Endodermal cell (in vitro differentiated cells): Measurements from ENCODE around the gene NR1D2. TPM values are rescaled to one million over a fixed set of nuclear protein-coding genes. Genes with fewer than 3 reads are reported as not detected.

Source experiments
- DNase-seq: peaks from one replicate; pipeline ENCODE4 v3.0.0-alpha.2; 2017
- H3K27ac ChIP-seq: 2 replicates; pipeline ENCODE4 v1.5.1; 2013; ENCODE audit warnings: mild to moderate bottlenecking, low read depth, low read length, moderate library complexity
- H3K27me3 ChIP-seq: 2 replicates; pipeline ENCODE4 v1.6.1; 2013; ENCODE audit warnings: mild to moderate bottlenecking, low read length, moderate library complexity; ENCODE audit not compliant: insufficient read depth, control insufficient read depth, poor library complexity, severe bottlenecking
- H3K36me3 ChIP-seq: 2 replicates; pipeline ENCODE4 v1.7.0; 2013; ENCODE audit warnings: mild to moderate bottlenecking, low read length, moderate library complexity; ENCODE audit not compliant: control insufficient read depth, insufficient read depth
- H3K4me1 ChIP-seq: one replicate; pipeline ENCODE4 v1.7.0; 2013; ENCODE audit warnings: low read length; ENCODE audit not compliant: control insufficient read depth, insufficient read depth
- H3K4me3 ChIP-seq: 2 replicates; pipeline ENCODE4 v1.5.1; 2013; ENCODE audit warnings: mild to moderate bottlenecking, low read length, moderate library complexity
- H3K9ac ChIP-seq: 2 replicates; pipeline ENCODE4 v1.6.1; 2013; ENCODE audit warnings: mild to moderate bottlenecking, low read length, moderate library complexity; ENCODE audit not compliant: poor library complexity, severe bottlenecking; ENCODE audit errors: extremely low read depth
- H3K9me3 ChIP-seq: 2 replicates; pipeline ENCODE4 v1.6.1; 2013; ENCODE audit warnings: mild to moderate bottlenecking, low read length, moderate library complexity; ENCODE audit not compliant: control insufficient read depth
- H3K27ac Mint-ChIP-seq: 2 replicates; pipeline ENCODE4 v1.8.0; 2020; ENCODE audit warnings: mixed read lengths
- H3K27me3 Mint-ChIP-seq: 2 replicates; pipeline ENCODE4 v1.8.0; 2021; ENCODE audit warnings: mild to moderate bottlenecking, mixed read lengths; ENCODE audit not compliant: insufficient read depth
- H3K36me3 Mint-ChIP-seq: 2 replicates; pipeline ENCODE4 v1.8.0; 2020; ENCODE audit warnings: low read depth, mixed read lengths
- H3K4me1 Mint-ChIP-seq: 2 replicates; pipeline ENCODE4 v1.8.0; 2020; ENCODE audit warnings: mixed read lengths
- H3K4me3 Mint-ChIP-seq: 2 replicates; pipeline ENCODE4 v1.8.0; 2020; ENCODE audit warnings: mild to moderate bottlenecking, moderate library complexity, mixed read lengths
- H3K9me3 Mint-ChIP-seq: 2 replicates; pipeline ENCODE4 v1.8.0; 2020; ENCODE audit warnings: mild to moderate bottlenecking, mixed read lengths
- WGBS, 2 experiments: methylation state at CpG; one replicate each; pipeline versions ENCODE4 v1.1.5 to v1.1.7; 2013; ENCODE audit warnings: missing lambda C conversion rate in 2 of 2, mixed read lengths in 1 of 2; ENCODE audit not compliant: insufficient coverage in 1 of 2, insufficient read length in 1 of 2; 5-methylcytosine and 5-hydroxymethylcytosine counted together
- total RNA-seq, 2 donors: library from RNA; stranded (reverse); fragmentation: NEBNext Ultra II Directional in 1 of 2; extraction: Animal tissue kit (Norgen Biotek cat#: 25700) in 1 of 2; gene quantifications; 2 replicates in 1 of 2; 3 replicates in 1 of 2; pipeline ENCODE4 v1.2.1, GENCODE V29; 2021
- TF ChIP-seq, protein P1 (sequence below): fragments of 200-600 bp; sonication (generic); conservative IDR thresholded peaks from 2 replicates; pipeline ENCODE4 v1.5.0; 2021; ENCODE audit warnings: antibody characterized with exemption, mild to moderate bottlenecking

NR1D2 gene
- total RNA-seq, 2 donors from 2014 or later, result 22.7 to 30.5 TPM

DNA sequence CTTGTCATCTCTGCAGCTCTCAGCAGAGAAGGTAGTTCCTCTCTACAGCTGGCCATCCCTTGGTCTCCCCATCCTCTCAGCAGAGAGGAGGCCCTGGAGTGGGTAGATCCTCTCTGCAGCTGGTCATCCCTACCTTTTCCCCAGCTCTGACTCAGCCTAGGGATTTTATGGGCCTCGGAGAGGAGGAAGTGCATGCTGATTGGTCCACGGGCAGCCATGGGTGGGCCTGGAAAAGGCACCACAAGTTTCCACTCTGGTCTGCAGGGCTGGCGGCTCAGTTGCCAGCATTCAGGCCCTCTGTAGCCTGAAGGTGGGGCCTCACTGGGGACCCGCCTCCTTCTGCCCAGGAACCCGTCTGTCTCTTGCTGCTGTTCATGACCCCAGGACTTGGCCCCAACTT is 36.9 kb downstream of the NR1D2 start:
- Histone ChIP-seq H3K9me3 (peaks cover 11% of the 10 kb centered on the region), H3K4me3 (no peak overlapping the region), H3K27ac (no peak overlapping the region), H3K9ac (no peak overlapping the region), H3K4me1 (no peaks in the 10 kb centered on the region), H3K27me3 (no peaks in the 10 kb centered on the region), H3K36me3 (peaks cover 20% of the 10 kb centered on the region)
- H3K27me3 Mint-ChIP-seq, result no peaks in the 10 kb centered on the region
- TF ChIP-seq, protein P1, sequence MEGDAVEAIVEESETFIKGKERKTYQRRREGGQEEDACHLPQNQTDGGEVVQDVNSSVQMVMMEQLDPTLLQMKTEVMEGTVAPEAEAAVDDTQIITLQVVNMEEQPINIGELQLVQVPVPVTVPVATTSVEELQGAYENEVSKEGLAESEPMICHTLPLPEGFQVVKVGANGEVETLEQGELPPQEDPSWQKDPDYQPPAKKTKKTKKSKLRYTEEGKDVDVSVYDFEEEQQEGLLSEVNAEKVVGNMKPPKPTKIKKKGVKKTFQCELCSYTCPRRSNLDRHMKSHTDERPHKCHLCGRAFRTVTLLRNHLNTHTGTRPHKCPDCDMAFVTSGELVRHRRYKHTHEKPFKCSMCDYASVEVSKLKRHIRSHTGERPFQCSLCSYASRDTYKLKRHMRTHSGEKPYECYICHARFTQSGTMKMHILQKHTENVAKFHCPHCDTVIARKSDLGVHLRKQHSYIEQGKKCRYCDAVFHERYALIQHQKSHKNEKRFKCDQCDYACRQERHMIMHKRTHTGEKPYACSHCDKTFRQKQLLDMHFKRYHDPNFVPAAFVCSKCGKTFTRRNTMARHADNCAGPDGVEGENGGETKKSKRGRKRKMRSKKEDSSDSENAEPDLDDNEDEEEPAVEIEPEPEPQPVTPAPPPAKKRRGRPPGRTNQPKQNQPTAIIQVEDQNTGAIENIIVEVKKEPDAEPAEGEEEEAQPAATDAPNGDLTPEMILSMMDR, result no peak
- peaks cover 18% of the 10 kb centered on the region for H3K36me3 Mint-ChIP-seq
- H3K27ac Mint-ChIP-seq, result no peak overlapping the region
- H3K4me1 Mint-ChIP-seq, result no peaks in the 10 kb centered on the region
- 74 to 87% methylated on average over 3 to 5 of the region's 5 CpGs for WGBS, 2 experiments
- no peak overlapping the region for H3K4me3 Mint-ChIP-seq
- no peaks in the 10 kb centered on the region for H3K9me3 Mint-ChIP-seq
- DNase-seq, result peak; percentile 64

DNA sequence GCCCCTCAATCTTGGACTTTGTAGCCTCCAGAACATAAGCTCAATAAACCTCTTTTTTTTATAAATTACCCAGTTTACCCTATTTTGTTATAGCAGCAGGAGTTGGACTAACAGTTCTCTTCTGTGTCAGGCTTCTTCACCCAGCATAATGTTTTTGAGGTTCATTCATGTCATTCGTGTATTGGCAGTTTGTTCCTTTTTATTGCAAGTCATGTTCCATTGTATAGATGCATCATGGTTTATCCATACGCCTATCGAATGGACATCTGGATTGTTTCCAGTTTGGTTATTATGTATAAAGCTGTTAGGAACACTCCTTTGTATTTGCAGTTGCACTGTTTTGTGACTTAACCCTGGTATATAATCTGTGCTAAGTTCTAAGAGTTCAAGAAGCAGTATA is 39.8 kb downstream of the NR1D2 start:
- TF ChIP-seq, protein P1, result no peak
- no peaks in the 10 kb centered on the region for H3K27me3 ChIP-seq
- DNase-seq, result no peak
- Mint-ChIP-seq H3K27me3 (no peaks in the 10 kb centered on the region), H3K4me1 (no peaks in the 10 kb centered on the region), H3K4me3 (no peak overlapping the region), H3K9me3 (no peaks in the 10 kb centered on the region), H3K27ac (no peak overlapping the region), H3K36me3 (peaks cover 8% of the 10 kb centered on the region)
- no peaks in the 10 kb centered on the region for H3K4me1 ChIP-seq
- H3K27ac ChIP-seq, result no peak overlapping the region
- H3K9me3 ChIP-seq, result peaks cover 11% of the 10 kb centered on the region
- no peak overlapping the region for H3K4me3 ChIP-seq
- WGBS, 2 experiments, result 94 to 97% methylated on average over 3 of the region's 3 CpGs
- H3K9ac ChIP-seq, result no peak overlapping the region
- no peaks in the 10 kb centered on the region for H3K36me3 ChIP-seq

DNA sequence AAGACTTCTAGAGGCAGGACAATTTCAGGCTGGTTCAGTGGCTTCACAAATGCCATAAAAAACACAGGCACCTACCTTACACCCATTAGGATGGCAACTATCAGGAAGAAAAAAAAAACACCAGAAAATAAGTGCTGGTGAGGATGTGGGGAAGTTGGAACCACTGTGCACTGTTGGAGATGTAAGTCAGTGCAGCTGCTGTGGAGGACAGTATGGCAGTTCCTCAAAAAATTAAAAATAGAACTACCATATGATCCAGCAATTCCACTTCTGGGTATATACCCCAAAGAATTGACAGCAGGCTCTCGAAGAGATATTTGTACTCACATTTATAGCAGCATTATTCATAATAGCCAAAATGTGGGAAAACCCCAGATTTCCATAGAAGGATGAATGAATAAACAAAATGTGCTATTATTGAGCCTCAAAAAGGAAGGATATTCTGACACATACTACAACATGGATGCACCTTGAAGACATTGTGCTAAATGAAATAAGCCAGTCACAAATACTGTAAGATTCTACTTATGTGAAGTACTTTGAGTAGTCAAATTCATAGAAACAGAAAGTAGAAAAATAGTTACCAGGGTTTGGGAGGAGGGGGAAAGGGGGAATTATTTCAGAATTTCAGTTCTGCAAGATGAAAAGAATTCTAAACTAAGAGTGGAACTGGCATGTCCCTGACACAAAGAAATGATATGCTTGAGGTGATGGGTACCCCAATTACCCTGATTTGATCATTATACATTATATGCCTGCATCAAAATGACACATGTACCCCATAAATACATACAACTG is 40.9 kb downstream of the NR1D2 start:
- peaks cover 1% of the 10 kb centered on the region for H3K9me3 Mint-ChIP-seq
- no peak for DNase-seq
- Histone ChIP-seq H3K9me3 (peaks cover 11% of the 10 kb centered on the region), H3K4me3 (no peak overlapping the region), H3K4me1 (no peaks in the 10 kb centered on the region), H3K27me3 (no peaks in the 10 kb centered on the region), H3K9ac (no peak overlapping the region), H3K36me3 (no peaks in the 10 kb centered on the region), H3K27ac (no peak overlapping the region)
- H3K4me3 Mint-ChIP-seq, result no peak overlapping the region
- H3K4me1 Mint-ChIP-seq, result peaks cover 2% of the 10 kb centered on the region
- no peak overlapping the region for H3K27ac Mint-ChIP-seq
- H3K36me3 Mint-ChIP-seq, result peaks cover 6% of the 10 kb centered on the region
- TF ChIP-seq, protein P1, result no peak
- no peaks in the 10 kb centered on the region for H3K27me3 Mint-ChIP-seq
- 100% methylated on average over 1 of the region's 1 CpG; no CpG with 5 or more reads in 1 of the 2 experiments for WGBS, 2 experiments
